GM12878 (cell line): ENCODE measurements around the gene GRIK2. TPM values are rescaled to one million over a fixed set of nuclear protein-coding genes. Genes with fewer than 3 reads are reported as not detected.

Experiments
- ATAC-seq: fragments of 200-7000 bp; cut with Tn5 transposase; 3 replicates; pipeline ENCODE4 v1.9.1; 2020; ENCODE audit warnings: mild to moderate bottlenecking, moderate library complexity
- BruUV-seq: library from RNA; stranded (reverse); fragments of 400-500 nt; replicated peaks from 2 replicates; lab custom pipeline; 2021; lab: Mats Ljungman, UMichigan
- CTCF ChIA-PET: fragments of 300-600 bp; sonication (Branson Sonifier 250); formaldehyde crosslinking; extraction: SDS; loops from one replicate; lab custom pipeline; 2021; ENCODE audit warnings: inconsistent platforms; lab: Yijun Ruan, JAX
- POLR2A ChIA-PET: fragments of 350-600 bp; formaldehyde crosslinking; extraction: SDS; loops from one replicate; lab custom pipeline; 2021; ENCODE audit warnings: inconsistent platforms; lab: Charles Lee
- RAD21 ChIA-PET: fragments of 300-600 bp; sonication (Branson Sonifier 250); formaldehyde crosslinking; loops from one replicate; lab custom pipeline; 2023; ENCODE audit warnings: antibody characterized with exemption; ENCODE audit not compliant: unreplicated experiment; lab: Charles Lee
- SMC1A ChIA-PET: fragments of 300-600 bp; sonication (Branson Sonifier 250); formaldehyde crosslinking; loops from one replicate; lab custom pipeline; 2023; ENCODE audit not compliant: unreplicated experiment, uncharacterized antibody; lab: Charles Lee
- DNase-seq: peaks from one replicate; pipeline ENCODE4 v3.0.0-alpha.2; 2011; ENCODE audit warnings: low read depth, low spot score
- FAIRE-seq: peaks from 3 replicates; lab custom pipeline; 2011; peaks lifted over from hg19 to GRCh38; lab: Jason Lieb, UNC
- H2AFZ ChIP-seq: 2 replicates; pipeline ENCODE4 v1.6.0; 2011; ENCODE audit warnings: low read depth, low read length, control low read depth; ENCODE audit not compliant: control insufficient read depth
- H3K27ac ChIP-seq: 2 replicates; pipeline ENCODE4 v1.5.1; 2011; ENCODE audit warnings: control low read depth; ENCODE audit not compliant: control insufficient read depth, insufficient read depth
- H3K27me3 ChIP-seq, 2 experiments: replicated peaks in 1 of 2; 2 replicates each; pipeline versions ENCODE4 v1.6.0 to v1.6.1; 2011; ENCODE audit warnings: low read length in 1 of 2; ENCODE audit not compliant: control insufficient read depth in 2 of 2, insufficient read depth in 2 of 2
- H3K36me3 ChIP-seq, 2 experiments: 2 replicates each; pipeline ENCODE4 v1.5.1; 2011; ENCODE audit warnings: low read length in 1 of 2; ENCODE audit not compliant: control insufficient read depth in 2 of 2, insufficient read depth in 2 of 2
- H3K4me1 ChIP-seq: 2 replicates; pipeline ENCODE4 v1.6.1; 2011; ENCODE audit warnings: mild to moderate bottlenecking, low read length, moderate library complexity, mixed read lengths; ENCODE audit not compliant: control insufficient read depth, insufficient read depth
- H3K4me2 ChIP-seq: 2 replicates; pipeline ENCODE4 v1.6.0; 2011; ENCODE audit warnings: control low read depth; ENCODE audit not compliant: control insufficient read depth, insufficient read depth
- H3K4me3 ChIP-seq: fragments of 200-600 bp; sonication (generic); 2 replicates; pipeline ENCODE4 v1.5.1; 2016
- H3K79me2 ChIP-seq: 2 replicates; pipeline ENCODE4 v1.6.0; 2011; ENCODE audit warnings: low read length; ENCODE audit not compliant: control insufficient read depth, insufficient read depth
- H3K9ac ChIP-seq: 2 replicates; pipeline ENCODE4 v1.8.0; 2011; ENCODE audit warnings: low read length, control low read depth, mixed read lengths; ENCODE audit not compliant: control insufficient read depth, insufficient read depth
- H3K9me3 ChIP-seq: replicated peaks from 3 replicates; pipeline ENCODE4 v1.5.1; 2011; ENCODE audit warnings: mild to moderate bottlenecking, low read length; ENCODE audit not compliant: control insufficient read depth, insufficient read depth
- H4K20me1 ChIP-seq: 2 replicates; pipeline ENCODE4 v1.6.0; 2011; ENCODE audit not compliant: control insufficient read depth, insufficient read depth
- CBX5 ChIP-seq: sonication (generic); IDR thresholded peaks from 2 replicates; pipeline ENCODE4 v1.6.1; 2016; ENCODE audit warnings: low read depth, moderate library complexity, mild to moderate bottlenecking, inconsistent platforms
- CHD2 ChIP-seq: IDR thresholded peaks from 2 replicates; pipeline ENCODE4 v1.6.1; 2011; ENCODE audit warnings: low read depth, low read length, improper control_type of control experiment, borderline replicate concordance
- EED ChIP-seq: sonication (generic); IDR thresholded peaks from 2 replicates; pipeline ENCODE4 v1.6.1; 2016; ENCODE audit warnings: antibody characterized with exemption, low read depth
- ESRRA ChIP-seq: IDR thresholded peaks from 2 replicates; pipeline ENCODE4 v1.6.1; 2012; ENCODE audit warnings: mild to moderate bottlenecking, low read length, improper control_type of control experiment
- FOS ChIP-seq: IDR thresholded peaks from 3 replicates; pipeline ENCODE4 v1.6.1; 2011; ENCODE audit warnings: borderline replicate concordance; ENCODE audit not compliant: insufficient read length; ENCODE audit errors: extremely low read depth
- GATAD2B ChIP-seq: fragments of 450-650 bp; conservative IDR thresholded peaks from 2 replicates; pipeline ENCODE4 v1.6.1; 2017; ENCODE audit warnings: low read depth, mild to moderate bottlenecking, moderate library complexity
- IRF5 ChIP-seq: fragments of 450-650 bp; IDR thresholded peaks from 2 replicates; pipeline ENCODE4 v1.6.1; 2017; ENCODE audit warnings: borderline replicate concordance
- KAT2A ChIP-seq: conservative IDR thresholded peaks from 2 replicates; pipeline ENCODE4 v1.6.1; 2011; ENCODE audit warnings: low read depth, low read length; ENCODE audit not compliant: control insufficient read depth
- LARP7 ChIP-seq: fragments of 450-650 bp; IDR thresholded peaks from 2 replicates; pipeline ENCODE4 v1.6.1; 2017; ENCODE audit warnings: mild to moderate bottlenecking
- NRF1 ChIP-seq: conservative IDR thresholded peaks from 2 replicates; pipeline ENCODE4 v1.6.1; 2011; ENCODE audit warnings: mild to moderate bottlenecking, low read depth, low read length, improper control_type of control experiment
- STAT3 ChIP-seq: IDR thresholded peaks from 2 replicates; pipeline ENCODE4 v1.6.1; 2011; ENCODE audit warnings: low read depth, low read length, improper control_type of control experiment
- TCF12 ChIP-seq: IDR thresholded peaks from 2 replicates; pipeline ENCODE4 v1.6.1; 2011; ENCODE audit warnings: low read depth, mild to moderate bottlenecking, low read length
- ZNF217 ChIP-seq: fragments of 450-650 bp; IDR thresholded peaks from 2 replicates; pipeline ENCODE4 v1.6.1; 2017; ENCODE audit warnings: antibody characterized with exemption, mild to moderate bottlenecking
- ZNF592 ChIP-seq: fragments of 450-650 bp; IDR thresholded peaks from 2 replicates; pipeline ENCODE4 v1.6.1; 2017; ENCODE audit warnings: mild to moderate bottlenecking, moderate library complexity
- in situ Hi-C: fragments of 300-500 bp; cut with MboI; formaldehyde crosslinking; loops from 9 replicates; pipeline ENCODE4 v1.14.3; 2018; ENCODE audit warnings: mixed read lengths
- intact Hi-C: fragments of 100-400 bp; cut with micrococcal nuclease; formaldehyde crosslinking; loops from one replicate; pipeline ENCODE4 v1.14.2; 2022; ENCODE audit not compliant: unreplicated experiment
- polyA plus RNA-seq, 11 experiments: library from polyadenylated mRNA; depleted of rRNA in 4 of 11; unstranded in 6 of 11; stranded (reverse) in 5 of 11; fragments of >200 nt; fragmentation: Nextera tagmentation in 4 of 11; fragmentation: Illumina TruSeq in 1 of 11; extraction: Ambion mirVana in 4 of 11; extraction: Trizol in 1 of 11; gene quantifications; 1 replicate in 1 of 11; 2 replicates in 10 of 11; pipeline versions ENCODE4 v1.2.1 to v1.2.3, GENCODE V29; 2011 to 2016; ENCODE audit warnings: inconsistent platforms in 2 of 11, missing spikeins in 2 of 11, low read depth in 1 of 11
- total RNA-seq, 4 experiments: library from RNA; depleted of rRNA in 3 of 4; stranded (reverse); fragments of >200 nt in 3 of 4; fragmentation: Illumina TruSeq in 1 of 4; extraction: Trizol in 1 of 4; gene quantifications; 2 replicates each; pipeline versions ENCODE4 v1.2.1 to v1.2.3, GENCODE V29; 2013 to 2021

Gene GRIK2
- total and polyA plus RNA-seq, 10 of the 15 experiments (the other 5 are each of a cell fraction or from before 2014, with no cell fraction given), result not detected

GRCh38 chr6:101980924-101981323 lies 587.4 kb downstream of the GRIK2 start:
- ChIA-PET CTCF (no interaction called here), POLR2A (interaction anchor here (0.7 kb wide), 1 partner anchor 1298 kb away, joined by 3 read pairs; no protein-coding TSS in a partner anchor), RAD21 (no interaction called here), SMC1A (interaction anchor here (1.3 to 2.0 kb wide), 2 partner anchors 10 to 11 kb away, joined by 4 to 7 read pairs; no protein-coding TSS in a partner anchor)
- no peak overlapping the region for H3K4me3 ChIP-seq
- H3K27me3 ChIP-seq, result no peaks in the 10 kb centered on the region
- H3K9ac ChIP-seq, result no peak overlapping the region
- no peaks in the 10 kb centered on the region for H3K36me3 ChIP-seq
- ATAC-seq (no peak), DNase-seq (no peak), FAIRE-seq (no peak)
- intact Hi-C loops, result no loop called here
- H3K79me2 ChIP-seq, result no peaks in the 10 kb centered on the region
- no TSS peak for BruUV-seq
- no peaks in the 10 kb centered on the region for H3K4me1 ChIP-seq
- H2AFZ ChIP-seq, result no peak overlapping the region
- no peaks in the 10 kb centered on the region for H4K20me1 ChIP-seq
- H3K4me2 ChIP-seq, result no peak overlapping the region
- no peak for TF ChIP-seq CHD2
- no peak for TF ChIP-seq CBX5
- no peak for TF ChIP-seq EED
- TF ChIP-seq IRF5, result no peak
- TF ChIP-seq KAT2A, result no peak
- TF ChIP-seq ESRRA, result no peak
- TF ChIP-seq ZNF592, result no peak
- TF ChIP-seq TCF12, result no peak
- no peak for TF ChIP-seq LARP7
- no peak for TF ChIP-seq NRF1
- TF ChIP-seq ZNF217, result no peak
- no peak for TF ChIP-seq STAT3
- no peak for TF ChIP-seq FOS
- TF ChIP-seq GATAD2B, result no peak
- no peaks in the 10 kb centered on the region for H3K9me3 ChIP-seq
- H3K27ac ChIP-seq, result no peak overlapping the region
- in situ Hi-C loops, result no loop called here
